Epidermal melanocyte (primary cell): Measurements from ENCODE around the gene TBC1D5.

Experiments used
- DNase-seq: peaks from one replicate; pipeline ENCODE4 v3.0.0; 2011; ENCODE audit warnings: low spot score; ENCODE audit not compliant: insufficient read length

The TBC1D5 gene

GRCh38 chr3:17116007-17116600, 626.3 kb downstream of the TBC1D5 start:
- DNase-seq = no peak

- DNase-seq = no peak
These were observed 627.2 kb downstream of the TBC1D5 start for GRCh38 chr3:17115186-17115585.

GRCh38 chr3:17111586-17111985, 630.8 kb downstream of the TBC1D5 start:
- no peak for DNase-seq

GRCh38 chr3:17110660-17111396, 631.6 kb downstream of the TBC1D5 start:
- DNase-seq = no peak
